ENCODE data around the gene TSC22D4.
"Not testable (repeated sequence)": the region's sequence is repeated elsewhere in the genome, so short reads cannot be mapped to it uniquely, and the experiment has no call there.

DNA sequence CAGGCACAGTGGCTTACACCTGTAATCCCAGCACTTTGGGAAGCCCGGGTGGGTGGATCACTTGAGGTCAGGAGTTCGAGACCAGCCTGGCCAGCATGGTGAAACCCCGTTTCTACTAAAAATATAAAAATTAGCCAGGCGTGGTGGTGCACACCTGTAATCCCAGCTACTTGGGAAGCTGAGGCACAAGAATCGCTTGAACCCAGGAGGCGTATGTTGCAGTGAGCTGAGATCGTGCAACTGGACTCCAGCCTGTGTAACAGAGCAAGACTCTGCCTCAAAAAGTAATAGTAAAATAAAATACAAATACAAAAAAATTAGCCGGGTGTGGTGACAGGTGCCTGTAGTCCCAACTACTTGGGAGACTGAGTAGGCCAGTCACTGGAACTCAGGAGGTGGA is 40.3 kb downstream of the TSC22D4 start:
- TF ChIP-seq, protein P1, sequence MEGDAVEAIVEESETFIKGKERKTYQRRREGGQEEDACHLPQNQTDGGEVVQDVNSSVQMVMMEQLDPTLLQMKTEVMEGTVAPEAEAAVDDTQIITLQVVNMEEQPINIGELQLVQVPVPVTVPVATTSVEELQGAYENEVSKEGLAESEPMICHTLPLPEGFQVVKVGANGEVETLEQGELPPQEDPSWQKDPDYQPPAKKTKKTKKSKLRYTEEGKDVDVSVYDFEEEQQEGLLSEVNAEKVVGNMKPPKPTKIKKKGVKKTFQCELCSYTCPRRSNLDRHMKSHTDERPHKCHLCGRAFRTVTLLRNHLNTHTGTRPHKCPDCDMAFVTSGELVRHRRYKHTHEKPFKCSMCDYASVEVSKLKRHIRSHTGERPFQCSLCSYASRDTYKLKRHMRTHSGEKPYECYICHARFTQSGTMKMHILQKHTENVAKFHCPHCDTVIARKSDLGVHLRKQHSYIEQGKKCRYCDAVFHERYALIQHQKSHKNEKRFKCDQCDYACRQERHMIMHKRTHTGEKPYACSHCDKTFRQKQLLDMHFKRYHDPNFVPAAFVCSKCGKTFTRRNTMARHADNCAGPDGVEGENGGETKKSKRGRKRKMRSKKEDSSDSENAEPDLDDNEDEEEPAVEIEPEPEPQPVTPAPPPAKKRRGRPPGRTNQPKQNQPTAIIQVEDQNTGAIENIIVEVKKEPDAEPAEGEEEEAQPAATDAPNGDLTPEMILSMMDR (IDR thresholded peaks at IDR 0.05; ENCODE audit: poor library complexity, severe bottlenecking) = not testable (repeated sequence)
- TF ChIP-seq, protein P2, sequence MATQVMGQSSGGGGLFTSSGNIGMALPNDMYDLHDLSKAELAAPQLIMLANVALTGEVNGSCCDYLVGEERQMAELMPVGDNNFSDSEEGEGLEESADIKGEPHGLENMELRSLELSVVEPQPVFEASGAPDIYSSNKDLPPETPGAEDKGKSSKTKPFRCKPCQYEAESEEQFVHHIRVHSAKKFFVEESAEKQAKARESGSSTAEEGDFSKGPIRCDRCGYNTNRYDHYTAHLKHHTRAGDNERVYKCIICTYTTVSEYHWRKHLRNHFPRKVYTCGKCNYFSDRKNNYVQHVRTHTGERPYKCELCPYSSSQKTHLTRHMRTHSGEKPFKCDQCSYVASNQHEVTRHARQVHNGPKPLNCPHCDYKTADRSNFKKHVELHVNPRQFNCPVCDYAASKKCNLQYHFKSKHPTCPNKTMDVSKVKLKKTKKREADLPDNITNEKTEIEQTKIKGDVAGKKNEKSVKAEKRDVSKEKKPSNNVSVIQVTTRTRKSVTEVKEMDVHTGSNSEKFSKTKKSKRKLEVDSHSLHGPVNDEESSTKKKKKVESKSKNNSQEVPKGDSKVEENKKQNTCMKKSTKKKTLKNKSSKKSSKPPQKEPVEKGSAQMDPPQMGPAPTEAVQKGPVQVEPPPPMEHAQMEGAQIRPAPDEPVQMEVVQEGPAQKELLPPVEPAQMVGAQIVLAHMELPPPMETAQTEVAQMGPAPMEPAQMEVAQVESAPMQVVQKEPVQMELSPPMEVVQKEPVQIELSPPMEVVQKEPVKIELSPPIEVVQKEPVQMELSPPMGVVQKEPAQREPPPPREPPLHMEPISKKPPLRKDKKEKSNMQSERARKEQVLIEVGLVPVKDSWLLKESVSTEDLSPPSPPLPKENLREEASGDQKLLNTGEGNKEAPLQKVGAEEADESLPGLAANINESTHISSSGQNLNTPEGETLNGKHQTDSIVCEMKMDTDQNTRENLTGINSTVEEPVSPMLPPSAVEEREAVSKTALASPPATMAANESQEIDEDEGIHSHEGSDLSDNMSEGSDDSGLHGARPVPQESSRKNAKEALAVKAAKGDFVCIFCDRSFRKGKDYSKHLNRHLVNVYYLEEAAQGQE (IDR thresholded peaks at IDR 0.05; ENCODE audit: borderline replicate concordance) = not testable (repeated sequence)
- not testable (repeated sequence) for TF ChIP-seq RAD21 (conservative IDR thresholded peaks at IDR 0.05); SMC3 (conservative IDR thresholded peaks at IDR 0.05; ENCODE audit: poor library complexity); POLR2AphosphoS5 (IDR thresholded peaks at IDR 0.05); EZH2 (IDR thresholded peaks at IDR 0.05; ENCODE audit: borderline replicate concordance, insufficient read depth, low read length, poor library complexity, severe bottlenecking)
